ENCODE data around the gene MTA3. TPM values are rescaled to one million over a fixed set of nuclear protein-coding genes. Genes with fewer than 3 reads are reported as not detected.

MTA3 gene
- polyA plus RNA-seq, 1 donor from 2014 or later: 11.2 TPM

- H3F3A ChIP-seq (ENCODE audit: insufficient read depth, low read length, poor library complexity, severe bottlenecking): peaks cover 3% of the 10 kb centered on the region
- TF ChIP-seq RAD21 (conservative IDR thresholded peaks at IDR 0.05): no peak
- TF ChIP-seq SMC3 (conservative IDR thresholded peaks at IDR 0.05; ENCODE audit: poor library complexity): no peak
- no peak for TF ChIP-seq EZH2 (IDR thresholded peaks at IDR 0.05; ENCODE audit: borderline replicate concordance, insufficient read depth, low read length, poor library complexity, severe bottlenecking)
- peak; percentile 21 for TF ChIP-seq EP300 (conservative IDR thresholded peaks at IDR 0.05; ENCODE audit: poor library complexity, severe bottlenecking)
- TF ChIP-seq POLR2AphosphoS5 (IDR thresholded peaks at IDR 0.05): no peak
- H3K27ac ChIP-seq (ENCODE audit: low read length): no peak overlapping the region
- H3K79me2 ChIP-seq (replicated peaks; ENCODE audit: insufficient read depth, low read length): no peaks in the 10 kb centered on the region
- no peak overlapping the region for H3K9ac ChIP-seq (ENCODE audit: low read length)
- H3K27me3 ChIP-seq (ENCODE audit: insufficient read depth, low read depth, low read length): no peaks in the 10 kb centered on the region
- no peaks in the 10 kb centered on the region for H3K36me3 ChIP-seq (ENCODE audit: insufficient read depth, low read length)
- no peaks in the 10 kb centered on the region for H3K9me2 ChIP-seq (ENCODE audit: insufficient read depth, low read length)
- no peaks in the 10 kb centered on the region for H4K20me1 ChIP-seq (ENCODE audit: insufficient read depth)
- no peak overlapping the region for H2AFZ ChIP-seq (ENCODE audit: low read depth, low read length)
- H3K4me2 ChIP-seq (ENCODE audit: low read length): no peak overlapping the region
- no peaks in the 10 kb centered on the region for H3K9me3 ChIP-seq (ENCODE audit: low read length)
- H3K4me3 ChIP-seq (ENCODE audit: low read length): no peak overlapping the region
Measured at GRCh38 chr2:42566837-42567321, 1.6 kb upstream of the MTA3 start.

GRCh38 chr2:42567364-42567763 is 1.1 kb upstream of the MTA3 start:
- no peaks in the 10 kb centered on the region for H3K9me3 ChIP-seq (ENCODE audit: low read length)
- TF ChIP-seq CTCF (IDR thresholded peaks at IDR 0.05; ENCODE audit: poor library complexity, severe bottlenecking): no peak
- TF ChIP-seq EP300 (conservative IDR thresholded peaks at IDR 0.05; ENCODE audit: poor library complexity, severe bottlenecking): no peak
- TF ChIP-seq EZH2 (IDR thresholded peaks at IDR 0.05; ENCODE audit: borderline replicate concordance, insufficient read depth, low read length, poor library complexity, severe bottlenecking): no peak
- TF ChIP-seq SMC3 (conservative IDR thresholded peaks at IDR 0.05; ENCODE audit: poor library complexity): no peak
- no peak for TF ChIP-seq MXI1 (conservative IDR thresholded peaks at IDR 0.05; ENCODE audit: poor library complexity, severe bottlenecking)
- no peak for TF ChIP-seq POLR2AphosphoS5 (IDR thresholded peaks at IDR 0.05)
- TF ChIP-seq REST (IDR thresholded peaks at IDR 0.05; ENCODE audit: borderline replicate concordance): no peak
- TF ChIP-seq RAD21 (conservative IDR thresholded peaks at IDR 0.05): no peak
- TF ChIP-seq TAF1 (IDR thresholded peaks at IDR 0.05; ENCODE audit: low read depth): no peak
- no peak overlapping the region for H3K4me2 ChIP-seq (ENCODE audit: low read length)
- H3K36me3 ChIP-seq (ENCODE audit: insufficient read depth, low read length): no peaks in the 10 kb centered on the region
- no peaks in the 10 kb centered on the region for H3K9me2 ChIP-seq (ENCODE audit: insufficient read depth, low read length)
- no peaks in the 10 kb centered on the region for H4K20me1 ChIP-seq (ENCODE audit: insufficient read depth)
- H3K27me3 ChIP-seq (ENCODE audit: insufficient read depth, low read depth, low read length): no peaks in the 10 kb centered on the region
- no peaks in the 10 kb centered on the region for H3K79me2 ChIP-seq (replicated peaks; ENCODE audit: insufficient read depth, low read length)
- no peak overlapping the region for H2AFZ ChIP-seq (ENCODE audit: low read depth, low read length)
- H3K9ac ChIP-seq (ENCODE audit: low read length): no peak overlapping the region
- no peak overlapping the region for H3K27ac ChIP-seq (ENCODE audit: low read length)
- H3F3A ChIP-seq (ENCODE audit: insufficient read depth, low read length, poor library complexity, severe bottlenecking): peaks cover 3% of the 10 kb centered on the region
- H3K4me3 ChIP-seq (ENCODE audit: low read length): no peak overlapping the region

Data from neural cell (in vitro differentiated cells).